HEK293T (cell line): Measurements from ENCODE around the gene OR4F6.

ENCODE experiments used
- CTCF ChIA-PET: fragments of 350-600 bp; formaldehyde crosslinking; extraction: SDS; loops from one replicate; lab custom pipeline; 2021; ENCODE audit warnings: antibody characterized with exemption, inconsistent platforms; lab: Yijun Ruan, JAX
- POLR2A ChIA-PET: fragments of 350-600 bp; formaldehyde crosslinking; extraction: SDS; loops from one replicate; lab custom pipeline; 2020; ENCODE audit warnings: antibody characterized with exemption, inconsistent platforms; lab: Yijun Ruan, JAX
- DNase-seq: peaks from one replicate; pipeline ENCODE4 v3.0.0; 2012; ENCODE audit warnings: mixed read lengths; ENCODE audit errors: extremely low spot score
- ARNT ChIP-seq: fragments of 450-650 bp; IDR thresholded peaks from 2 replicates; pipeline ENCODE4 v1.6.1; 2017; ENCODE audit warnings: mild to moderate bottlenecking
- BHLHE40 ChIP-seq: fragments of 450-650 bp; IDR thresholded peaks from 2 replicates; pipeline ENCODE4 v1.6.1; 2016; ENCODE audit warnings: mild to moderate bottlenecking, moderate library complexity, borderline replicate concordance
- CTBP1 ChIP-seq: fragments of 450-650 bp; IDR thresholded peaks from 2 replicates; pipeline ENCODE4 v1.6.1; 2016; ENCODE audit warnings: borderline replicate concordance
- ELF4 ChIP-seq: fragments of 450-650 bp; IDR thresholded peaks from 2 replicates; pipeline ENCODE4 v1.6.1; 2017; ENCODE audit warnings: antibody characterized with exemption
- FOXA1 ChIP-seq: fragments of 450-650 bp; IDR thresholded peaks from 2 replicates; pipeline ENCODE4 v1.6.1; 2016; ENCODE audit warnings: mild to moderate bottlenecking
- FOXK2 ChIP-seq: fragments of 450-650 bp; IDR thresholded peaks from 2 replicates; pipeline ENCODE4 v1.6.1; 2016; ENCODE audit warnings: mild to moderate bottlenecking
- FOXM1 ChIP-seq: fragments of 450-650 bp; IDR thresholded peaks from 2 replicates; pipeline ENCODE4 v1.6.1; 2017; ENCODE audit warnings: mild to moderate bottlenecking, borderline replicate concordance
- HDGF ChIP-seq: fragments of 450-650 bp; IDR thresholded peaks from 2 replicates; pipeline ENCODE4 v1.6.1; 2017; ENCODE audit warnings: antibody characterized with exemption, borderline replicate concordance
- L3MBTL2 ChIP-seq: fragments of 450-650 bp; conservative IDR thresholded peaks from 2 replicates; pipeline ENCODE4 v1.6.1; 2016; ENCODE audit warnings: mild to moderate bottlenecking
- LEF1 ChIP-seq: fragments of 450-650 bp; IDR thresholded peaks from 2 replicates; pipeline ENCODE4 v1.6.1; 2017; ENCODE audit warnings: mild to moderate bottlenecking, borderline replicate concordance
- NFRKB ChIP-seq: fragments of 450-650 bp; IDR thresholded peaks from 2 replicates; pipeline ENCODE4 v1.6.1; 2016; ENCODE audit warnings: mild to moderate bottlenecking, moderate library complexity
- SP1 ChIP-seq: fragments of 450-650 bp; IDR thresholded peaks from 2 replicates; pipeline ENCODE4 v1.6.1; 2017
- SUZ12 ChIP-seq: fragments of 450-650 bp; IDR thresholded peaks from 2 replicates; pipeline ENCODE4 v1.6.1; 2016; ENCODE audit warnings: mild to moderate bottlenecking
- TARDBP ChIP-seq: fragments of 450-650 bp; IDR thresholded peaks from 2 replicates; pipeline ENCODE4 v1.6.1; 2016
- ZNF384 ChIP-seq: fragments of 450-650 bp; IDR thresholded peaks from 2 replicates; pipeline ENCODE4 v1.6.1; 2016
- TF ChIP-seq, protein P1 (sequence below): fragments of 450-650 bp; IDR thresholded peaks from 2 replicates; pipeline ENCODE4 v1.6.1; 2016

Gene OR4F6

GRCh38 chr15:101813803-101814534 lies 10.7 kb downstream of the OR4F6 start:
- POLR2A ChIA-PET = no interaction called here
- CTCF ChIA-PET = no interaction called here
- no peak for TF ChIP-seq LEF1
- no peak for TF ChIP-seq SP1
- TF ChIP-seq ARNT = no peak
- no peak for TF ChIP-seq HDGF
- TF ChIP-seq TARDBP = no peak
- TF ChIP-seq, protein P1, sequence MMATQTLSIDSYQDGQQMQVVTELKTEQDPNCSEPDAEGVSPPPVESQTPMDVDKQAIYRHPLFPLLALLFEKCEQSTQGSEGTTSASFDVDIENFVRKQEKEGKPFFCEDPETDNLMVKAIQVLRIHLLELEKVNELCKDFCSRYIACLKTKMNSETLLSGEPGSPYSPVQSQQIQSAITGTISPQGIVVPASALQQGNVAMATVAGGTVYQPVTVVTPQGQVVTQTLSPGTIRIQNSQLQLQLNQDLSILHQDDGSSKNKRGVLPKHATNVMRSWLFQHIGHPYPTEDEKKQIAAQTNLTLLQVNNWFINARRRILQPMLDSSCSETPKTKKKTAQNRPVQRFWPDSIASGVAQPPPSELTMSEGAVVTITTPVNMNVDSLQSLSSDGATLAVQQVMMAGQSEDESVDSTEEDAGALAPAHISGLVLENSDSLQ = no peak
- no peak for TF ChIP-seq NFRKB
- TF ChIP-seq CTBP1 = no peak
- TF ChIP-seq ZNF384 = no peak
- TF ChIP-seq FOXA1 = no peak
- no peak for TF ChIP-seq ELF4
- TF ChIP-seq FOXM1 = no peak
- TF ChIP-seq L3MBTL2 = no peak
- no peak for DNase-seq

DNA sequence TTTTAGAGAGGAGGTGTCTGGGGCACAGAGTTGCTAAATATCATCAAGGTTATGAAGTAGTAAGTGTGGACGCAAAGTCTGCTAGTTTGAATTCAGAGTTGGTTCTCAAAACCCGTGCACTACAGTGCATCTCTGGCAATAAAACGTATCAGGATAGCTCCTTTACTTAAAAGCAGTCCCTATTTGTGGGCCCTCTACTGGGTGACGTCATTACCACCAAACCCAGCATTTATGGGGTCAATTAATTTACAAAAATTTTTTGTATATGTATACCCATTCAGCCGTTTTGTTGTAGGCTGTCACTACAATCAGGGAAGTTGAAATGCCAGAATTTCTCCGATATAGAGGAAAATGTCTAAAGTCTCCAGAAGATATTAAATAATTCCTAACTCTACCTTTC lies 17.5 kb downstream of the OR4F6 start:
- POLR2A ChIA-PET = no interaction called here
- TF ChIP-seq L3MBTL2 (no peak), ARNT (no peak), LEF1 (no peak), NFRKB (no peak), SP1 (no peak), HDGF (no peak), FOXA1 (no peak), FOXK2 (no peak), FOXM1 (no peak), CTBP1 (no peak), TARDBP (no peak), ZNF384 (no peak)
- TF ChIP-seq, protein P1 = no peak
- CTCF ChIA-PET = no interaction called here
- no peak for DNase-seq

- no peak for DNase-seq
- no peak for TF ChIP-seq NFRKB
- no peak for TF ChIP-seq LEF1
- no peak for TF ChIP-seq FOXM1
- TF ChIP-seq FOXA1 = no peak
- TF ChIP-seq BHLHE40 = no peak
- TF ChIP-seq TARDBP = no peak
- TF ChIP-seq SP1 = no peak
- TF ChIP-seq, protein P1 = no peak
- ChIA-PET CTCF (no interaction called here), POLR2A (no interaction called here)
Measured at GRCh38 chr15:101827257-101827656, 23.9 kb downstream of the OR4F6 start.

GRCh38 chr15:101828774-101829173 lies 25.5 kb downstream of the OR4F6 start:
- DNase-seq = no peak

DNA sequence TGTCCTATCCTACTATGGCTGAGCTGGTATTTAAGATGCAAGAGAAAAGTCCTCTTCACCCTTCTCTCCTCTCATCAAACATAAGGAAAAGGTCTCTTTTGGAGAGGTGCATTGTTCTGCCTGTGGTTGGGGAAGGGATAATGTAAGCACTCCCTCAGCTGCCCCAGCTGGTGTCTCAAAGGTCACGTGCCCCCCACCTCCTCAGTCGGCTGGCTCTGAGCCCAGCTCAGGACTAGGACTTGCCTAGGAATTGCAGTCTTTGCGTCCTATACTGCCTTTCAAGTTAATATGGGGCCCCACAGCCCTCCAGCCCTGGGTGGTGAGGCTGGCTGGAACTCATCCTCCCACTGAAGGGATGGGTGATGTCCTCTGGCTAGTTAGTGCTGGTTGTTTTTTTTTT lies 38.3 kb downstream of the OR4F6 start:
- no peak for DNase-seq

More at GRCh38 chr15:101828774-101829173, 25.5 kb downstream of the OR4F6 start:
- ChIA-PET POLR2A (no interaction called here), CTCF (interaction anchor here (0.8 kb wide), 1 partner anchor 346 kb away, joined by 3 read pairs; no protein-coding TSS in a partner anchor)
- TF ChIP-seq FOXA1 (no peak), BHLHE40 (no peak), L3MBTL2 (no peak), SP1 (no peak), LEF1 (no peak)
- TF ChIP-seq, protein P1 = peak; percentile 65

DNA sequence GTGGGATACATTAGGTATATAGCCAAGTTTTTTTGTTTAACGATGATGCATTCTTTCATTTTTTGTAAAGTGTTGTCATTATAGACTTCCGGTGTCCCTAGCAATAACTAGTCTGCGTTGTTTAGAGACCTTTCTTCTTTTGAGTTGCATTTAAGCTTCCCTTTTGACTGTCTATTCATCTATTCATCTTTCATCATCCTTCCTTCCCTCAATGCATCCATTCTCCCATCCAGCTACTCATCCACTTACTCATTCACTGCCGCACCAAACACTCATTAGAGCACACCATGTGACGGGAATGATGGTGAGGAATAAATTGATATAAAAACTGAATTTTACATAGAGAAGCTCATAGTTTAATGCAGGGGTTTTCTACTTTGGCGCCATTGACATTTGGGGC lies 41.6 kb downstream of the OR4F6 start:
- no peak for TF ChIP-seq FOXK2
- no peak for TF ChIP-seq FOXM1
- TF ChIP-seq BHLHE40 = no peak
- TF ChIP-seq SP1 = no peak
- no peak for TF ChIP-seq ZNF384
- TF ChIP-seq, protein P1 = no peak
- no peak for TF ChIP-seq SUZ12
- no peak for TF ChIP-seq FOXA1
- no peak for DNase-seq
- POLR2A ChIA-PET = no interaction called here
- CTCF ChIA-PET = no interaction called here

More for the DNA sequence above, 38.3 kb downstream of the OR4F6 start:
- no peak for TF ChIP-seq SUZ12
- no peak for TF ChIP-seq FOXM1
- POLR2A ChIA-PET = interaction anchor here (0.6 kb wide), 1 partner anchor 1780 kb away, joined by 4 read pairs; no protein-coding TSS in a partner anchor
- CTCF ChIA-PET = no interaction called here
